ENCODE data around the gene MOV10.
"Not testable (repeated sequence)": the region's sequence is repeated elsewhere in the genome, so short reads cannot be mapped to it uniquely, and the experiment has no call there.

MOV10 gene

GRCh38 chr1:112712191-112712590 lies 37.7 kb downstream of the MOV10 start:
- no peak for DNase-seq (ENCODE audit: low read depth in 2 of 2, low spot score in 1 of 2)

GRCh38 chr1:112712701-112713128 lies 38.3 kb downstream of the MOV10 start:
- no peak for DNase-seq (ENCODE audit: low read depth in 2 of 2, low spot score in 1 of 2)

- no peak for DNase-seq (ENCODE audit: low read depth in 2 of 2, low spot score in 1 of 2)
Observed at GRCh38 chr1:112713466-112714312, 39.2 kb downstream of the MOV10 start.

- no peak for DNase-seq (ENCODE audit: low read depth in 2 of 2, low spot score in 1 of 2)
Observed at GRCh38 chr1:112714313-112715263, 40.1 kb downstream of the MOV10 start.

GRCh38 chr1:112715264-112716053 lies 41.0 kb downstream of the MOV10 start, which contains the start of gene PPM1J:
Gene PPM1J, minus strand, starts transcription at chr1:112715332. Its CDS starts 31 bp downstream, at chr1:112715301.
- DNase-seq (ENCODE audit: low read depth in 2 of 2, low spot score in 1 of 2), result peak; percentile 94 to 95

- DNase-seq (ENCODE audit: low read depth in 2 of 2, low spot score in 1 of 2), result peak; percentile 62 to 68
Observed at GRCh38 chr1:112716133-112716720, 41.8 kb downstream of the MOV10 start.

- no peak for DNase-seq (ENCODE audit: low read depth in 2 of 2, low spot score in 1 of 2)
Observed at GRCh38 chr1:112717263-112717873, 42.9 kb downstream of the MOV10 start.

- no peak for DNase-seq (ENCODE audit: low read depth in 2 of 2, low spot score in 1 of 2)
Observed at GRCh38 chr1:112718691-112719418, 44.4 kb downstream of the MOV10 start.

- DNase-seq (ENCODE audit: low read depth in 2 of 2, low spot score in 1 of 2), result no peak
Observed at GRCh38 chr1:112719706-112720105, 45.2 kb downstream of the MOV10 start.

GRCh38 chr1:112720800-112721199 lies 46.3 kb downstream of the MOV10 start:
- no peak for DNase-seq (ENCODE audit: low read depth in 2 of 2, low spot score in 1 of 2)

GRCh38 chr1:112721294-112721693 lies 46.8 kb downstream of the MOV10 start:
- DNase-seq (ENCODE audit: low read depth in 2 of 2, low spot score in 1 of 2), result not testable (repeated sequence)

- DNase-seq (ENCODE audit: low read depth in 2 of 2, low spot score in 1 of 2), result no peak
Observed at GRCh38 chr1:112721966-112722524, 47.6 kb downstream of the MOV10 start.

- no peak for DNase-seq (ENCODE audit: low read depth in 2 of 2, low spot score in 1 of 2)
Observed at GRCh38 chr1:112722601-112723510, 48.4 kb downstream of the MOV10 start.

- no peak for DNase-seq (ENCODE audit: low read depth in 2 of 2, low spot score in 1 of 2)
Observed at GRCh38 chr1:112723511-112723839, 49.0 kb downstream of the MOV10 start.

- DNase-seq (ENCODE audit: low read depth in 2 of 2, low spot score in 1 of 2), result not testable (repeated sequence)
Observed at GRCh38 chr1:112724240-112724639, 49.8 kb downstream of the MOV10 start.

GRCh38 chr1:112727716-112728115 lies 53.3 kb downstream of the MOV10 start:
- DNase-seq (ENCODE audit: low read depth in 2 of 2, low spot score in 1 of 2), result no peak

- not testable (repeated sequence) for DNase-seq (ENCODE audit: low read depth in 2 of 2, low spot score in 1 of 2)
Observed at GRCh38 chr1:112728306-112728971, 54.0 kb downstream of the MOV10 start.

GRCh38 chr1:112729011-112729410 lies 54.6 kb downstream of the MOV10 start:
- DNase-seq (ENCODE audit: low read depth in 2 of 2, low spot score in 1 of 2), result not testable (repeated sequence)
